Measurements from ENCODE around the gene C4orf54.
A peak's percentile ranks its signal among the peaks of the same experiment; 100 is the strongest.

Gene C4orf54

GRCh38 chr4:99657798-99658197, at the start of gene C4orf54:
Gene C4orf54 (minus strand): TSS chr4:99657828. CDS start chr4:99654648, 3,180 bp downstream.
- H3K9me3 ChIP-seq (ENCODE audit: control insufficient read depth in 1 of 2, low read length in 2 of 2), result no peaks in the 10 kb centered on the region
- H3K4me1 ChIP-seq (ENCODE audit: control insufficient read depth in 1 of 2, insufficient read depth in 2 of 2, low read length in 2 of 2), result no peaks in the 10 kb centered on the region
- no peaks in the 10 kb centered on the region for H3K27me3 ChIP-seq (ENCODE audit: low read depth, low read length)
- no peaks in the 10 kb centered on the region for H3K36me3 ChIP-seq (ENCODE audit: control insufficient read depth in 1 of 2, insufficient read depth in 2 of 2, low read length in 2 of 2)
- H3K4me3 ChIP-seq (ENCODE audit: low read depth in 1 of 2, low read length in 2 of 2), result no peak within 1 kb of the TSS
- H3K27ac ChIP-seq (ENCODE audit: low read length), result peak within 1 kb of the TSS; percentile 61

DNA sequence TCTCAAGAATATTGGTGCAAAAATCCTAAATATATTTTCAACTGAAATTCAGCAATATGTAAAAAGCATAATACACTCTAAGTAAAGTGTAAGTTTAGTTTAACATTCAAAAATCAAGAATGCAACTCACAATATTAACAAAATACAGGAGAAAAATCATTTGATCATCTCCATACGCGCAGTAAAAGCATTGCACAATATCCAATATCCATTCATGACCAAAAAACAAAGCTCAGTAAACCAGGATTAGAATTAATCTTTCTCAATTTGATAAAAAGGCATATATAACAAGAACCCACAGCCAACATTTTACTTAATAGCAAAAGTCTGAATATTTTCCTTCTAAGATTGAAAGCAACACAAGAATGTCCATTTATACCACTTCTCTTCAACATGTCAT, 48.3 kb upstream of the C4orf54 start:
- Histone ChIP-seq H3K36me3 (ENCODE audit: control insufficient read depth in 1 of 2, insufficient read depth in 2 of 2, low read length in 2 of 2) (no peaks in the 10 kb centered on the region), H3K27ac (ENCODE audit: low read length) (no peak overlapping the region), H3K4me1 (ENCODE audit: control insufficient read depth in 1 of 2, insufficient read depth in 2 of 2, low read length in 2 of 2) (no peaks in the 10 kb centered on the region), H3K9me3 (ENCODE audit: control insufficient read depth in 1 of 2, low read length in 2 of 2) (no peaks in the 10 kb centered on the region), H3K27me3 (ENCODE audit: low read depth, low read length) (no peaks in the 10 kb centered on the region), H3K4me3 (ENCODE audit: low read depth in 1 of 2, low read length in 2 of 2) (no peak overlapping the region)

DNA sequence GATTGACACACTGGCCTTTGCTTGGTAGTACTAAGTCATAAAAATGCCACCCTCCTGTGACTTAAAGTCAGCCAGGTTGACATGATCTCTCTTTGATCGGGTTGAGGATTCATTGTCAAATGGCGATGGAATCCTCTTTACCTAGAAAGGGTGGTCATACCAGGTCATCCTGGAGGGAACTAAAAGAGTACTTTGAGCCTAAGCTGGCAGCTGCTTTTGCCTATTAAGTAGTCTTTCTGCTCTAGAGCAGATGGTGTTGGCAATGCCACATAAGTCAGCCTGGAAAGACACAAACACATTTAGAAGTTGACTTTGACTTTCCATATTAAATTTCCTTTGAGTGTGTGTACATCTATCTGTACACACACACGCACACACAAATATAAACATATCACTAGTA, 39.2 kb upstream of the C4orf54 start:
- Histone ChIP-seq H3K36me3 (ENCODE audit: control insufficient read depth in 1 of 2, insufficient read depth in 2 of 2, low read length in 2 of 2) (no peaks in the 10 kb centered on the region), H3K4me3 (ENCODE audit: low read depth in 1 of 2, low read length in 2 of 2) (no peak overlapping the region), H3K27me3 (ENCODE audit: low read depth, low read length) (no peaks in the 10 kb centered on the region), H3K4me1 (ENCODE audit: control insufficient read depth in 1 of 2, insufficient read depth in 2 of 2, low read length in 2 of 2) (no peaks in the 10 kb centered on the region), H3K27ac (ENCODE audit: low read length) (no peak overlapping the region), H3K9me3 (ENCODE audit: control insufficient read depth in 1 of 2, low read length in 2 of 2) (no peaks in the 10 kb centered on the region)

DNA sequence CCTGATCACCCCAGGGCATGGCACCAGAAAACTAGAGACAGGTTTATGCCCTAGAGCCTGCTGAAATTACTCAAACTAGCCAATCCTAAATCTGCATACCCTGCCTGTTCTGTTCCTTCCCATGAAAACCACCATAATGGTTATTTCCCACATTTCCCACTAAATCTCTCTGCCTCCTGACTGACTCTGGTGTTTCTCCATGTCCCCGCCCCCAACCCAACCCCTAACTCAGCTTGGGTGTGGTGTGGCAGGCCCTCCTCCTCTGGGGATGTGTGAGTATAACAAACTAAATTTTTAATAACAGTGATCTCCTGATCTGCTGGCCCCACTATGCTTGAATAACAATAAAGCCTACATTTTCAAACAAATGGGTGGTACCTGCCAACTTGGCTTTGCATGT, 35.5 kb upstream of the C4orf54 start:
- Histone ChIP-seq H3K9me3 (ENCODE audit: control insufficient read depth in 1 of 2, low read length in 2 of 2) (peaks cover 0 to 12% of the 10 kb centered on the region in 2 donors), H3K27ac (ENCODE audit: low read length) (no peak overlapping the region), H3K4me3 (ENCODE audit: low read depth in 1 of 2, low read length in 2 of 2) (no peak overlapping the region), H3K27me3 (ENCODE audit: low read depth, low read length) (no peaks in the 10 kb centered on the region), H3K4me1 (ENCODE audit: control insufficient read depth in 1 of 2, insufficient read depth in 2 of 2, low read length in 2 of 2) (no peaks in the 10 kb centered on the region), H3K36me3 (ENCODE audit: control insufficient read depth in 1 of 2, insufficient read depth in 2 of 2, low read length in 2 of 2) (no peaks in the 10 kb centered on the region)

GRCh38 chr4:99690990-99691389, 33.4 kb upstream of the C4orf54 start:
- no peaks in the 10 kb centered on the region for H3K4me1 ChIP-seq (ENCODE audit: control insufficient read depth in 1 of 2, insufficient read depth in 2 of 2, low read length in 2 of 2)
- no peaks in the 10 kb centered on the region for H3K36me3 ChIP-seq (ENCODE audit: control insufficient read depth in 1 of 2, insufficient read depth in 2 of 2, low read length in 2 of 2)
- no peak overlapping the region for H3K27ac ChIP-seq (ENCODE audit: low read length)
- no peaks in the 10 kb centered on the region for H3K27me3 ChIP-seq (ENCODE audit: low read depth, low read length)
- H3K9me3 ChIP-seq (ENCODE audit: control insufficient read depth in 1 of 2, low read length in 2 of 2), result peaks cover 0 to 12% of the 10 kb centered on the region in 2 donors
- H3K4me3 ChIP-seq (ENCODE audit: low read depth in 1 of 2, low read length in 2 of 2), result no peak overlapping the region

DNA sequence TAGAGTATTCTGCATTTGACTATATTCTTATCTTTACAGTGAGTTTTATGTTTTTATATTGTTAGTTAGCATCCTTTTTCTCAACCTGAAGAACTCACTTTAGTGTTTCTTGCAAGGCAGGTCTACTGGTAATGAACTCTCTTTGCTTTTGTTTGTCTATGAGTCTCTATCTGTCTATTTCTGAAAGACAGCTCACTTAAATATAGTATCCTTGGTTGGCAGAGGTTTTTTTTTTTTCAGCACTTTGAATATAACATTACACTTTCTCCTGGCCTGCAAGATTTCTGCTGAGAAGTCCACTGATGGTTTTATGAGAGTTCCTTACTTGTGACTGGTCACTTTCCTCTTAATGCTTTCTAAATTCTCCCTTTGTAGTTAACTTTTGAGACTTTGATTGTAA, 32.8 kb upstream of the C4orf54 start:
- no peaks in the 10 kb centered on the region for H3K36me3 ChIP-seq (ENCODE audit: control insufficient read depth in 1 of 2, insufficient read depth in 2 of 2, low read length in 2 of 2)
- no peaks in the 10 kb centered on the region for H3K27me3 ChIP-seq (ENCODE audit: low read depth, low read length)
- no peaks in the 10 kb centered on the region for H3K4me1 ChIP-seq (ENCODE audit: control insufficient read depth in 1 of 2, insufficient read depth in 2 of 2, low read length in 2 of 2)
- no peak overlapping the region for H3K4me3 ChIP-seq (ENCODE audit: low read depth in 1 of 2, low read length in 2 of 2)
- H3K9me3 ChIP-seq (ENCODE audit: control insufficient read depth in 1 of 2, low read length in 2 of 2), result peaks cover 0 to 12% of the 10 kb centered on the region in 2 donors
- no peak overlapping the region for H3K27ac ChIP-seq (ENCODE audit: low read length)

- peaks cover 0 to 12% of the 10 kb centered on the region in 2 donors for H3K9me3 ChIP-seq (ENCODE audit: control insufficient read depth in 1 of 2, low read length in 2 of 2)
- H3K4me3 ChIP-seq (ENCODE audit: low read depth in 1 of 2, low read length in 2 of 2), result no peak overlapping the region
- H3K27ac ChIP-seq (ENCODE audit: low read length), result no peak overlapping the region
Observed at GRCh38 chr4:99687120-99687519, 29.5 kb upstream of the C4orf54 start.

DNA sequence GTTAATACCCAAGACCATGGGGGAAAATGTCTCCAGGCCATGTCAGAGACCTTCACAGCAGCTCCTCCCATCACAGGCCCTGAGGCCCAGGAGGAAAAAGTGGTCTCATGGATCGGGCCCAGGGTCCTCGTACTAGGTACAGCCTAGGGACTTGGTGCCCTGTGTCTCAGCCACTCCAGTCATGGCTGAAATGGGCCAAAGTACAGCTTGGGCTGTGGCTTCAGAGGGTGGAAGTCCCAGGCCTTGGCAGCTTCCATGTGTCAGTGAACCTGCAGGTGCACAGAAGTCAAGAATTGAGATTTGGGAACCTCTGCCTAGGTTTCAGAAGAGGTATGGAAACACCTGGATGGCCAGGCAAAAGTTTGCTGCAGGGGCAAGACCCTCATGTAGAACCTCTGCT, 27.6 kb upstream of the C4orf54 start:
- H3K36me3 ChIP-seq (ENCODE audit: control insufficient read depth in 1 of 2, insufficient read depth in 2 of 2, low read length in 2 of 2), result no peaks in the 10 kb centered on the region
- H3K27me3 ChIP-seq (ENCODE audit: low read depth, low read length), result no peaks in the 10 kb centered on the region
- H3K4me3 ChIP-seq (ENCODE audit: low read depth in 1 of 2, low read length in 2 of 2), result no peak overlapping the region
- no peak overlapping the region for H3K27ac ChIP-seq (ENCODE audit: low read length)
- H3K4me1 ChIP-seq (ENCODE audit: control insufficient read depth in 1 of 2, insufficient read depth in 2 of 2, low read length in 2 of 2), result no peaks in the 10 kb centered on the region
- H3K9me3 ChIP-seq (ENCODE audit: control insufficient read depth in 1 of 2, low read length in 2 of 2), result no peaks in the 10 kb centered on the region

More at GRCh38 chr4:99687120-99687519, 29.5 kb upstream of the C4orf54 start:
- H3K27me3 ChIP-seq (ENCODE audit: low read depth, low read length), result no peaks in the 10 kb centered on the region
- H3K4me1 ChIP-seq (ENCODE audit: control insufficient read depth in 1 of 2, insufficient read depth in 2 of 2, low read length in 2 of 2), result no peaks in the 10 kb centered on the region
- no peaks in the 10 kb centered on the region for H3K36me3 ChIP-seq (ENCODE audit: control insufficient read depth in 1 of 2, insufficient read depth in 2 of 2, low read length in 2 of 2)

DNA sequence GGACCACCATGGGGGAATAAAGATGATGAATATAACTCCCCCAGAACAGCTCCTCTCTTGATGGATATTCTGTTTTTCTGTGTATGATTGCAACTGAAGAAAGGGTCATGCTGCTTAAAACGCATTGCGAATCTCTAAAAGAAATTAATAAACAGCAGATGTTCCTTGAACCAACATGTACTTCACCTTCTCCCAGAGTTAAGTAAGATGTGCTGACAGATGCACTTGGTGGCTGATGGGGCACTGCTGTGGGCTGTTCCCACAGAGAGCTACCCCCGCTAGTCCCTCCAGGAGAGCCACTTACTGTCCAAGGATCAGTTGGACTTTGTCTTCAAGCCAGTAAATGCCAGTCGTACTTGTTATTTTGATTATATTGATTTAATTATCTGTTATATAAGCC, 26.3 kb upstream of the C4orf54 start:
- H3K4me1 ChIP-seq (ENCODE audit: control insufficient read depth in 1 of 2, insufficient read depth in 2 of 2, low read length in 2 of 2), result peaks cover 0 to 10% of the 10 kb centered on the region in 2 donors

GRCh38 chr4:99679976-99680375, 22.3 kb upstream of the C4orf54 start:
- Histone ChIP-seq H3K27me3 (ENCODE audit: low read depth, low read length) (no peaks in the 10 kb centered on the region), H3K4me3 (ENCODE audit: low read depth in 1 of 2, low read length in 2 of 2) (no peak overlapping the region), H3K4me1 (ENCODE audit: control insufficient read depth in 1 of 2, insufficient read depth in 2 of 2, low read length in 2 of 2) (peaks cover 0 to 10% of the 10 kb centered on the region in 2 donors), H3K27ac (ENCODE audit: low read length) (no peak overlapping the region), H3K36me3 (ENCODE audit: control insufficient read depth in 1 of 2, insufficient read depth in 2 of 2, low read length in 2 of 2) (no peaks in the 10 kb centered on the region), H3K9me3 (ENCODE audit: control insufficient read depth in 1 of 2, low read length in 2 of 2) (no peaks in the 10 kb centered on the region)

More for the DNA sequence above, 26.3 kb upstream of the C4orf54 start:
- Histone ChIP-seq H3K9me3 (ENCODE audit: control insufficient read depth in 1 of 2, low read length in 2 of 2) (no peaks in the 10 kb centered on the region), H3K27me3 (ENCODE audit: low read depth, low read length) (no peaks in the 10 kb centered on the region), H3K4me3 (ENCODE audit: low read depth in 1 of 2, low read length in 2 of 2) (no peak overlapping the region), H3K27ac (ENCODE audit: low read length) (no peak overlapping the region), H3K36me3 (ENCODE audit: control insufficient read depth in 1 of 2, insufficient read depth in 2 of 2, low read length in 2 of 2) (no peaks in the 10 kb centered on the region)

DNA sequence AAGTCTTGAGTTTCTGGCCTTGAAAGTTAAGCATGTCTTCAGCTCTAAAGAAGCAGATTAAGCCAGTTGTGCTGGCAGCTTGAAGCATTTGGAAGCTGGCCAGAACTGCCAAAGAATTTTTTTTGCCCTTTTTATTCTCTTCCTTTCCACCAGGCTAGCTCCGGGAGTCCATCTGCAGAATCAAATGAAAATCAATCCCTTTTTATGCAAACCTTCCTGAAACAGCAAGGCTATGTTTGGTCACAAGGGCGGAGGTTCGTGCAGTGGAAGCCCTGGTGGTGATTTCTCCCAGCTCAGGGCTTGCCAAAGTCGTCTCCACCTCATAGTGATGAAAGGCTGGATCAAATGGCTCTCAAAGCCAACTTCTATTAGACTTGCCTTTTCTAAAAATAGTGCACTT, 21.6 kb upstream of the C4orf54 start:
- Histone ChIP-seq H3K4me1 (ENCODE audit: control insufficient read depth in 1 of 2, insufficient read depth in 2 of 2, low read length in 2 of 2) (peaks cover 0 to 10% of the 10 kb centered on the region in 2 donors), H3K27me3 (ENCODE audit: low read depth, low read length) (no peaks in the 10 kb centered on the region), H3K9me3 (ENCODE audit: control insufficient read depth in 1 of 2, low read length in 2 of 2) (no peaks in the 10 kb centered on the region), H3K4me3 (ENCODE audit: low read depth in 1 of 2, low read length in 2 of 2) (no peak overlapping the region), H3K36me3 (ENCODE audit: control insufficient read depth in 1 of 2, insufficient read depth in 2 of 2, low read length in 2 of 2) (no peaks in the 10 kb centered on the region), H3K27ac (ENCODE audit: low read length) (no peak overlapping the region)

- Histone ChIP-seq H3K9me3 (ENCODE audit: control insufficient read depth in 1 of 2, low read length in 2 of 2) (peaks cover 0 to 6% of the 10 kb centered on the region in 2 donors), H3K27me3 (ENCODE audit: low read depth, low read length) (no peaks in the 10 kb centered on the region), H3K4me1 (ENCODE audit: control insufficient read depth in 1 of 2, insufficient read depth in 2 of 2, low read length in 2 of 2) (peaks cover 0 to 10% of the 10 kb centered on the region in 2 donors), H3K36me3 (ENCODE audit: control insufficient read depth in 1 of 2, insufficient read depth in 2 of 2, low read length in 2 of 2) (no peaks in the 10 kb centered on the region), H3K27ac (ENCODE audit: low read length) (no peak overlapping the region), H3K4me3 (ENCODE audit: low read depth in 1 of 2, low read length in 2 of 2) (no peak overlapping the region)
Observed at GRCh38 chr4:99677161-99677560, 19.5 kb upstream of the C4orf54 start.
